ENCODE measurements around the gene MID1IP1. TPM values are rescaled to one million over a fixed set of nuclear protein-coding genes. Genes with fewer than 3 reads are reported as not detected.
A peak's percentile ranks its signal among the peaks of the same experiment; 100 is the strongest.

MID1IP1 gene
- total and polyA plus RNA-seq, 4 donors = 6.8 to 92.0 (median 37.0) TPM

GRCh38 chrX:38804432-38804681, 3.1 kb downstream of the MID1IP1 start:
- Histone ChIP-seq H3K9ac (ENCODE audit: low read depth in 1 of 2, low read length in 2 of 2) (peak overlapping the region; percentile 1 to 80), H3K4me1 (ENCODE audit: control insufficient read depth in 4 of 4, insufficient read depth in 4 of 4, low read length in 3 of 4) (peaks cover 0 to 14% (median 9%) of the 10 kb centered on the region in 4 donors), H3K27me3 (ENCODE audit: control insufficient read depth in 4 of 4, insufficient read depth in 4 of 4, low read length in 3 of 4) (no peaks in the 10 kb centered on the region), H3K27ac (ENCODE audit: low read depth in 1 of 2, low read length in 2 of 2) (peak overlapping the region; percentile 86 to 90), H3K9me3 (ENCODE audit: control insufficient read depth in 4 of 4, low read length in 3 of 4) (no peaks in the 10 kb centered on the region), H3K4me3 (ENCODE audit: low read depth in 1 of 3, low read length in 3 of 3) (peak overlapping the region; percentile 66 to 85 (median 83)), H3K36me3 (ENCODE audit: control insufficient read depth in 4 of 4, insufficient read depth in 3 of 4, low read depth in 1 of 4, low read length in 3 of 4) (no peaks in the 10 kb centered on the region)
- DNase-seq (ENCODE audit: low spot score) = no peak
- 0% methylated on average over 19 of the region's 19 CpGs for WGBS
- TF ChIP-seq MAX (IDR thresholded peaks at IDR 0.05) (no peak), EGR1 (IDR thresholded peaks at IDR 0.05; ENCODE audit: low read depth in 2 of 2) (no peak), YY1 (IDR thresholded peaks at IDR 0.05) (no peak), REST (IDR thresholded peaks at IDR 0.05) (no peak), TAF1 (conservative IDR thresholded peaks at IDR 0.05) (no peak), NR2F2 (IDR thresholded peaks at IDR 0.05) (no peak), HNF4A (conservative IDR thresholded peaks at IDR 0.05) (no peak), RXRA (IDR thresholded peaks at IDR 0.05) (no peak)

- peak overlapping the region; percentile 86 to 90 for H3K27ac ChIP-seq (ENCODE audit: low read depth in 1 of 2, low read length in 2 of 2)
- no peaks in the 10 kb centered on the region for H3K27me3 ChIP-seq (ENCODE audit: control insufficient read depth in 4 of 4, insufficient read depth in 4 of 4, low read length in 3 of 4)
- H3K9ac ChIP-seq (ENCODE audit: low read depth in 1 of 2, low read length in 2 of 2) = peak overlapping the region; percentile 1 to 80
- H3K4me3 ChIP-seq (ENCODE audit: low read depth in 1 of 3, low read length in 3 of 3) = peak overlapping the region; percentile 66 to 85 (median 83)
- H3K9me3 ChIP-seq (ENCODE audit: control insufficient read depth in 4 of 4, low read length in 3 of 4) = no peaks in the 10 kb centered on the region
- no peak for TF ChIP-seq JUND (IDR thresholded peaks at IDR 0.05)
- no peak for TF ChIP-seq GABPA (IDR thresholded peaks at IDR 0.05 in 1 of 2, conservative IDR thresholded peaks at IDR 0.05 in 1 of 2)
- TF ChIP-seq FOXA2 (IDR thresholded peaks at IDR 0.05) = no peak
- TF ChIP-seq EGR1 (IDR thresholded peaks at IDR 0.05; ENCODE audit: low read depth in 2 of 2) = no peak
- TF ChIP-seq ATF3 (IDR thresholded peaks at IDR 0.05) = no peak
- TF ChIP-seq YY1 (IDR thresholded peaks at IDR 0.05) = no peak
- TF ChIP-seq FOXA1 (IDR thresholded peaks at IDR 0.05) = no peak
- no peak for TF ChIP-seq HNF4A (conservative IDR thresholded peaks at IDR 0.05)
- TF ChIP-seq MAX (IDR thresholded peaks at IDR 0.05) = no peak
- TF ChIP-seq RXRA (IDR thresholded peaks at IDR 0.05) = no peak
- TF ChIP-seq REST (IDR thresholded peaks at IDR 0.05) = no peak
- no peak for TF ChIP-seq ZBTB33 (IDR thresholded peaks at IDR 0.05)
- no peak for TF ChIP-seq HNF4G (IDR thresholded peaks at IDR 0.05)
- TF ChIP-seq CTCF (IDR thresholded peaks at IDR 0.05; ENCODE audit: low read depth, low read length, missing input control) = no peak
- TF ChIP-seq TAF1 (conservative IDR thresholded peaks at IDR 0.05) = no peak
- no peak for TF ChIP-seq NR2F2 (IDR thresholded peaks at IDR 0.05)
- peak; percentile 39 for DNase-seq (ENCODE audit: low spot score)
- under 1% methylated on average over 66 of the region's 66 CpGs for WGBS
- no peaks in the 10 kb centered on the region for H3K36me3 ChIP-seq (ENCODE audit: control insufficient read depth in 4 of 4, insufficient read depth in 3 of 4, low read depth in 1 of 4, low read length in 3 of 4)
- H3K4me1 ChIP-seq (ENCODE audit: control insufficient read depth in 4 of 4, insufficient read depth in 4 of 4, low read length in 3 of 4) = peaks cover 0 to 14% (median 9%) of the 10 kb centered on the region in 4 donors
These were observed 3.6 kb downstream of the MID1IP1 start for GRCh38 chrX:38804682-38805431.
